ENCODE results near the gene TMPRSS6. TPM values are rescaled to one million over a fixed set of nuclear protein-coding genes. Genes with fewer than 3 reads are reported as not detected.
A peak's percentile ranks its signal among the peaks of the same experiment; 100 is the strongest.

The TMPRSS6 gene
- total RNA-seq, 1 donor from 2014 or later = 7.6 TPM

DNA sequence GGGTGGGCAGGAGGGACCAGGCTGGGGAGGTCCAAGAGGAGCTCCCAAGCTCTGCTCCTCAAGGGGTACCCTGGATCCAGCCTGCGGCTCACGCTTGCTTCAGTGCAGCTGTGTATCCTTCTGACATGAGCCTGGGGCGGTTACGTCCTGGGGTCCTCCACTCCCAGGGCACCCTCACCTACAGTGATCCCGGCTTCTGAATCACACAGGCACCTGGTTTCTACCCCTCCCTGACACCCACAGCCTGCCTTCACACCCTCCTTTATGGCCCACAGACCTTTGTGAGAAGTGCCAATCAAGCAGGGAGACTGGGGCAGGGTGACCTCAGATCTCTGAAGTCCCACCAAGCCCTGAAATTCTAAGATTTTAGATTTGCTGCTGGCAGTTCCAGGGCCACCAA is 88.5 kb downstream of the TMPRSS6 start:
- Mint-ChIP-seq H3K36me3 (peaks cover 9% of the 10 kb centered on the region), H3K4me1 (ENCODE audit: unreplicated experiment) (peaks cover 6% of the 10 kb centered on the region), H3K4me3 (no peak overlapping the region), H3K27ac (no peak overlapping the region), H3K9me3 (no peaks in the 10 kb centered on the region), H3K27me3 (no peaks in the 10 kb centered on the region)
- TF ChIP-seq, protein P1, sequence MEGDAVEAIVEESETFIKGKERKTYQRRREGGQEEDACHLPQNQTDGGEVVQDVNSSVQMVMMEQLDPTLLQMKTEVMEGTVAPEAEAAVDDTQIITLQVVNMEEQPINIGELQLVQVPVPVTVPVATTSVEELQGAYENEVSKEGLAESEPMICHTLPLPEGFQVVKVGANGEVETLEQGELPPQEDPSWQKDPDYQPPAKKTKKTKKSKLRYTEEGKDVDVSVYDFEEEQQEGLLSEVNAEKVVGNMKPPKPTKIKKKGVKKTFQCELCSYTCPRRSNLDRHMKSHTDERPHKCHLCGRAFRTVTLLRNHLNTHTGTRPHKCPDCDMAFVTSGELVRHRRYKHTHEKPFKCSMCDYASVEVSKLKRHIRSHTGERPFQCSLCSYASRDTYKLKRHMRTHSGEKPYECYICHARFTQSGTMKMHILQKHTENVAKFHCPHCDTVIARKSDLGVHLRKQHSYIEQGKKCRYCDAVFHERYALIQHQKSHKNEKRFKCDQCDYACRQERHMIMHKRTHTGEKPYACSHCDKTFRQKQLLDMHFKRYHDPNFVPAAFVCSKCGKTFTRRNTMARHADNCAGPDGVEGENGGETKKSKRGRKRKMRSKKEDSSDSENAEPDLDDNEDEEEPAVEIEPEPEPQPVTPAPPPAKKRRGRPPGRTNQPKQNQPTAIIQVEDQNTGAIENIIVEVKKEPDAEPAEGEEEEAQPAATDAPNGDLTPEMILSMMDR (conservative IDR thresholded peaks at IDR 0.05) = no peak
- DNase-seq (ENCODE audit: extremely low spot score, unreplicated experiment) = no peak

DNA sequence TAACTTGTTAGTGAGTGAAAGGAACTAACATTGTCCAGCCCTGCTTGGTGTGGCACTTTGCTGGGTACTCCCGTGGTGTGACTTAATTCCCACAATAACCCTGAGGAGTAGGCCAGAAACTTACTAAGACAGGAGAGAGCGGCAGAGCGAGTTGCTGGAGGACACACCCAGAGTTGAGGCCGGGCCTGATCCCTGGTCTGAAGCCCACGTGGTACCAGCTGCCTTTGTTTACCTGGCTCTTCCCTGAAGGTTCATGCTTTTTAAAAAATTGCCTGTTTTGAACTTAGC is 89.4 kb downstream of the TMPRSS6 start:
- no peak for DNase-seq (ENCODE audit: extremely low spot score, unreplicated experiment)
- H3K27me3 Mint-ChIP-seq = no peaks in the 10 kb centered on the region

DNA sequence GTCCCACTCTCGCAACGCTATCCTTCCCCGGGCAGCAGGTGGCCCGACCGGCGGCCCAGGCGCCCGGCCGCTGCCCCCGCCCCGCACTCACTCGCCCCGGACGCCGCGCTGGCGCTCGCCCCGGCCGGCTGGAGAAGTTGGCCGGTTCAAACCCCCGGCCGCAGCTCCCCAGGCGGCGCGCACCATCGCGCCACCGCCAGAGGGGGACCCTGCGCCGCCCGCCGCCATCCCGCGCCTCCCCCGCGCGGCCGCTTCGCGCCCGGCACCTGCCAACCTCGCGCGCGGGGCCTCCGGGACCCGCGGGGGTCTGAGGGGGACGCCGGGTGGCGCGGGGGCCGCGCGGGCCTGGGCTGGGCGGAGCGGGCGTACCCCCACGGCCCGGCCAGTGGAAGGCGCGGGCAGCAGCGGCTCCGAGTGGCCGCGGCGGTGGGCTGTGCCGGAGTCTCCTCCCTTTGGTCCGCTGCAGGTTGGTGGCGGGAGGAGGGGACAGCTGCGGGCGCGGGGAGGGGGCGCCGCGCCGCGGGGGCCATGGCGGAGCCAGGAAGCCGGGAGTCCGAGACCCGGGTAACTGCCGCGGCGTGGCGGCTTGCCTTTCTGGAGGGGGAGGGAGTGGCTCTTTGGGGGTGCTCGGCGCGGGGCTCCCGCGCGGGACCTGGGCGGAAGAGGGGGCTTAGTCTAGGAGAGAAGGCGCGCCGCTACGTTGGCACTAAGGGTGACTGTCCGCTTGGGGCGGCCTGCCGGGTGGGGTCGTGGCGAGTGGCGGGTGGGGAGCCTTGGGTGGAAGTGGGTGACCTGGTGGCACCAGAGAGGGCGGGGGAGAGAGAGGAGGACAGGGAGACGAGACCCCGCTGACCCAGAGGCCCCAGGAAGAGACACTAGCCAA is 90.0 kb downstream of the TMPRSS6 start, which contains the start of the genes MPST and TST:
TSS of gene MPST (plus strand) at position 434 of the 883 bp plus-strand sequence. CDS start at position 529, 95 bp downstream.
TSS of gene TST (minus strand) at position 139 of the 883 bp plus-strand sequence. CDS start 715 bp downstream, outside the sequence.
- no peaks in the 10 kb centered on the region for H3K27me3 Mint-ChIP-seq
- peak within 1 kb of the TSS; percentile 95 for H3K4me3 Mint-ChIP-seq
- H3K27ac Mint-ChIP-seq = peak within 1 kb of the TSS; percentile 90
- peaks cover 4% of the 10 kb centered on the region for H3K36me3 Mint-ChIP-seq
- TF ChIP-seq, protein P1 (conservative IDR thresholded peaks at IDR 0.05) = no peak
- peaks cover 11% of the 10 kb centered on the region for H3K4me1 Mint-ChIP-seq (ENCODE audit: unreplicated experiment)
- H3K9me3 Mint-ChIP-seq = no peaks in the 10 kb centered on the region
- no peak for DNase-seq (ENCODE audit: extremely low spot score, unreplicated experiment)

More for the DNA sequence above, 89.4 kb downstream of the TMPRSS6 start:
- peaks cover 9% of the 10 kb centered on the region for H3K4me1 Mint-ChIP-seq (ENCODE audit: unreplicated experiment)
- H3K4me3 Mint-ChIP-seq = peak overlapping the region; percentile 95
- TF ChIP-seq, protein P1 (conservative IDR thresholded peaks at IDR 0.05) = no peak
- peaks cover 8% of the 10 kb centered on the region for H3K36me3 Mint-ChIP-seq
- peak overlapping the region; percentile 90 for H3K27ac Mint-ChIP-seq
- H3K9me3 Mint-ChIP-seq = no peaks in the 10 kb centered on the region

DNA sequence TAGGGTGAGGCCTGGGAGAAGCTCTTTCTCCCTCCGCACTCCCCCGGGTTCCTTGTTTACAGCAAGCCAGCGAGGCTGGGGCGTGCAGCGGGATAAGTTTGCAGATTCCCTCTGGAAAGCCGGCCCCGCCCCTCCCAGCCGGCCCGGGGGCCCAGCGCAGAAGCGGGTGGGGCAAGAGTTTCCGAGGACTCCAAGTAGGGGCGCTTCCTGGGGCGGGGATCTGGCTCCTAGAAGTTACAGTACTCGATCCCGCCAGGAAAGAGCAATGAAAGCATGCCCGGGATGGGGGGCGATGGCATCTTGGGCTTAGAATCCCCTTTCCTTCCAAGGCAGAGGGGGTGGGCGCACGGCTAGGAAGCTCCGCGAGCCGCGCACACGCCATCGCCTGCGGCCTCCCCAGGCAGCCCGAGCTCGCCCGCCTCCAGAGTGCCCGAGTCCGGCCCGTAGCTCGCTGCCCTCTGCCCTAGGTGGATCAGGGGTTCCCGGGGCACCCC is 90.7 kb downstream of the TMPRSS6 start:
- no peak for DNase-seq (ENCODE audit: extremely low spot score, unreplicated experiment)
- Mint-ChIP-seq H3K27ac (peak overlapping the region; percentile 72), H3K27me3 (no peaks in the 10 kb centered on the region), H3K4me1 (ENCODE audit: unreplicated experiment) (peaks cover 12% of the 10 kb centered on the region), H3K36me3 (peaks cover 4% of the 10 kb centered on the region), H3K9me3 (no peaks in the 10 kb centered on the region), H3K4me3 (peak overlapping the region; percentile 94)
- TF ChIP-seq, protein P1 (conservative IDR thresholded peaks at IDR 0.05) = peak; percentile 14

DNA sequence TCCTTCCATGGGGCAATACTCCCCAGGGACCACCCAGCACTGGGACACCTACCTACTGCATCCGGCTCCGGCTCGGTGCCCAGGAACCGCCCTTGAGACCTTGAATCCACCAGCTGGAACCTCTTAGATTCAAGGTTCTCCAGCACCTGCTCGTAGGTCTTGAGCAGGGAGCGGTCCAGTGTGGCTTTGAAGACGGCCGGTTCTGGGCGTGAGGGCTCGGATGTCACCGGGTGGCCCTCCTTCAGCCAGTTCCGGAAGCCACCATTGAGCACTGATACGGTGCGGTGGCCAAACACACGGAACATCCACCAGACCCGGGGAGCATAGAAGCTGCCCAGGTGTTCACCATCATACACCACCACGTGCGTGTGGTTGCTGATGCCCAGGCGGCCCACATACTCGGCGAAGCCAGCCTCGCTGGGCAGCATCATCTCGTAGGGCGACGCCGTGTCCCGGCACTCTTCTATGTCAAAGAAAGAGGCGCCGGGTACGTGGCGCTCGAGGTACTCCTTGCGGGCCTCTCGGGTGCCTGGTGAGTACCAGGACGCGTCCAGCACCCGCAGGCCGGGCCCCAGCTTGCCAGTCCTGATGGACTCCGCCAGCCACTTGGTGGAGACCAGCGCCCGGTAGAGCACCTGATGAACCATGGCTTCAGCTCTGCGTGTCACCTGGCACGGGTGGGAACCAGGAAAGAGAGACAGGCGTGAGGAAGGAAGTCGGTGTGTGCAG is 91.3 kb downstream of the TMPRSS6 start:
- Mint-ChIP-seq H3K4me3 (peak overlapping the region; percentile 94), H3K4me1 (ENCODE audit: unreplicated experiment) (peaks cover 16% of the 10 kb centered on the region), H3K9me3 (no peaks in the 10 kb centered on the region), H3K27me3 (no peaks in the 10 kb centered on the region), H3K27ac (peak overlapping the region; percentile 72), H3K36me3 (no peaks in the 10 kb centered on the region)
- TF ChIP-seq, protein P1 (conservative IDR thresholded peaks at IDR 0.05) = no peak
- DNase-seq (ENCODE audit: extremely low spot score, unreplicated experiment) = no peak
